Cardiac septum (tissue), 1 donor: ENCODE data around the gene ANKRD62. TPM values are rescaled to one million over a fixed set of nuclear protein-coding genes. Genes with fewer than 3 reads are reported as not detected.

Experiments
- DNase-seq: peaks from one replicate; pipeline ENCODE4 v3.0.0-alpha.2; 2020; ENCODE audit warnings: low spot score
- intact Hi-C: fragments of 100-400 bp; cut with DNase I; formaldehyde crosslinking; loops from one replicate; pipeline ENCODE4 v1.14.0; 2022
- long read RNA-seq: library from polyadenylated mRNA; unstranded; transcript quantifications from one replicate; pipeline ENCODE4 v2.0.0, GENCODE V29; 2021
- total RNA-seq: library from RNA; stranded (reverse); fragmentation: NEBNext Ultra II Directional; extraction: Animal tissue kit (Norgen Biotek cat#: 25700); gene quantifications from one replicate; pipeline ENCODE4 v1.2.1, GENCODE V29; 2021
- donor health status: DM: no; HTN: no; CAD: no.

ANKRD62 gene
- not detected for total RNA-seq
- long read RNA-seq = 0 reads

GRCh38 chr18:12093520-12094257 is at the start of gene ANKRD62:
Gene ANKRD62 (plus strand): TSS chr18:12093843. CDS start chr18:12094018, 175 bp downstream.
- intact Hi-C loops = loop anchor here (10.0 kb wide), 1 partner anchor 151 kb away; no protein-coding TSS in a partner anchor
- DNase-seq = no peak

DNA sequence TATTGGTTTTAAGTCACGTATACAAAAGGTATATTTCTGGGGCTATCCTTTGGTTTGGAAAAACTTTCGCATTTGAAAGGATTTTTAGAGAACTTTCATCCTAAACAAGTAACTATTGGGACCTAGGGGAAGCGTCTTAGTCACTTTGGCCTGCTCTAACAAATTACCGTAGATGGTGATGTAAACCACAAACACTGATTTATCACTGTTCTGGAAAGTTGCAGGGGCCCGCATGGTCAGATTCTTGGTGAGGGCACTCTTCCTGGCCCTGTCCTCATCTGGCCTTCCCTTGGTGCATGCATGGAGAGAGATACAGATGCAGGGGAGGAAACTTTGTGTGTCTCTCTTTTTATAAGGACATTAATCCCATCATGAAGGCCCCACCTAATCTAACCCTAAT is 49.1 kb upstream of the ANKRD62 start:
- intact Hi-C loops = no loop called here
- DNase-seq = no peak

DNA sequence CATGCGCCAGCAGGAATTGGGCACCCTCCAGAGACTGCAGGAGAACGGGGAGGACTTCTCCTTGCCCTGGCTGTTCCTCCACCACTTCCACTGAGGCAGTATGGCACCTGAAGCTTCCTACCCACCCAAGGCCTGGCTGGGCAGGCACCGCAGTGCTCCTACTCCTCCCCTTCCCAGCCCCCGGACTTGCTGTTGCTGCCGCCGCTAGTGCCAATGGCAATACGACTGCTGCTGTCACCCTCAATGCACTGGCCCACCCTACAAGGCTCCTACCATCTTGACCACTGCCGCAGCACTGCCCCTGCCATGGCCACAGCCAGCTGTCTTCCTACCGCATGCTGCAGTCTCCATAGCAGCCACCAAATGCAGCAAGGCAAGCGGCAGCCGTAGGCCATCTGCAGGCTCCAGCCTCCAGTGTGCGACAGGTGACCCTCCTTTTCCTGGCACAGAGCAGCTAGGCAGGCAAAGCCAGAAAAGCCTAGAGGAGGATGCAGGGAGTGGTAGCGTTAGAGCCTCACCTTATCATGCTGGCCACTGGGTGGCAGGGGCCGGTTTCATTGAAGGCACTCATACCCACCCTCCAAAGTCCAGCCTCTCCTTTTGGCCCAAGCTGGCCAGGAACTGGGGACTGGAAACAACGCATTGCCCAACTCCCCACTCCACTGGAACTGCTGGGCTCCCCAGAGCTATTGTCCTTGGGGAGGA is 47.4 kb upstream of the ANKRD62 start:
- DNase-seq = no peak
- intact Hi-C loops = no loop called here

GRCh38 chr18:12046751-12047335 is 46.8 kb upstream of the ANKRD62 start:
- no peak for DNase-seq
- intact Hi-C loops = no loop called here

DNA sequence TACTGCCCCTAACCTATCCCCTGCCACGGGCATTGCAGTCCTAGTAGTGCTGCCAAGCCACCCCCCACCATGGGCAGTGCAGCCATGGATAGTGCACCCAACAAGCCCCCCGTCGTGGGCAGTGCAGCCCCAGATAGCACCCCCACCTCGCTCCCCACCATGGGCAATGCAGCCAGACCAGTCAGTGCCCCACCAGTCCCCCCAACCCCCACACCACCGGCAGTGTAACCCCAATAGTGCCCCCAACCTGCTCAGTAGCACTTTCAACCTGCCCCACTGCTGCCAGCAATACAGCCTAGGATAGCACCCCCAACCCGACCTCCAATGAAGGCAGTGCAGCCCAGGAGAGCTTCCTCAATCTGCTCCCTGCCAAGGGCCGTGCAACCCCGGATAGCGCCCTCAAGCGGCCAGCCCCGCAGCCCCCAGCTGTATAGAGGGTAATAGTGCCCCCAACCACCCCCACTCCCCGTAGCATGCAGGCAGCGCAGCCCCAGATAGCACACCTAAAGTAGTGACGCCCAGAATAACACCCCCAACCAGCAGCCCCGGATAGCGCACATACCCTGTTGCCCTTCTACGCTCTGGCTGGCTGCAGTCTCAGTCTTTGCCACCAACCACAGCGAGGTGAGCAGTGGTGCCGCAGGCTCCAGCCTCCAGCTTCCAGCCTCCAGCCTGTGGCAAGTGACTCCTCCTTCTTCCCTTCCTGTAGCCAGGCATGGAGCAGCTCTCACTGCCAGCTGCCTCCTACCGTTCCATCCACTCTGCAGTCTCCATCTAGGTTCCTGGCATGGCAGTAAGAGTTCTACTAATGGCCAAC is 45.4 kb upstream of the ANKRD62 start:
- intact Hi-C loops = no loop called here
- no peak for DNase-seq

DNA sequence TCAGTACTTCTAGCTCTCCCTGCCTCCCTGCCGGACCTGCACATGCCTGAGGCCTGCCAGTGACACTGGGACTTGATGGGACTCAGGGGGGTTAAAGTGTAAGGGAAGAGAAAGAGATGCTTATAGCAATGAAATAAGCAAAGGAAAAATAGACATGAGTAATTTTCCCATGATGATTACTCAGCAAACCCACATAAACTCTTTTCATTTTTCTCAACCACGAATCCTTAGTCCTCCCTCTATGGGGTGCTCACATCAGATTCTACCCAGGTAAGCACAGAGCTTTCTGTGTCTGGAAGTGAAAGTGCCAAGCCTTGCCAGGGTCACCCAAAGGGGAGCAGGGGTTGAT is 44.8 kb upstream of the ANKRD62 start:
- intact Hi-C loops = no loop called here
- no peak for DNase-seq

DNA sequence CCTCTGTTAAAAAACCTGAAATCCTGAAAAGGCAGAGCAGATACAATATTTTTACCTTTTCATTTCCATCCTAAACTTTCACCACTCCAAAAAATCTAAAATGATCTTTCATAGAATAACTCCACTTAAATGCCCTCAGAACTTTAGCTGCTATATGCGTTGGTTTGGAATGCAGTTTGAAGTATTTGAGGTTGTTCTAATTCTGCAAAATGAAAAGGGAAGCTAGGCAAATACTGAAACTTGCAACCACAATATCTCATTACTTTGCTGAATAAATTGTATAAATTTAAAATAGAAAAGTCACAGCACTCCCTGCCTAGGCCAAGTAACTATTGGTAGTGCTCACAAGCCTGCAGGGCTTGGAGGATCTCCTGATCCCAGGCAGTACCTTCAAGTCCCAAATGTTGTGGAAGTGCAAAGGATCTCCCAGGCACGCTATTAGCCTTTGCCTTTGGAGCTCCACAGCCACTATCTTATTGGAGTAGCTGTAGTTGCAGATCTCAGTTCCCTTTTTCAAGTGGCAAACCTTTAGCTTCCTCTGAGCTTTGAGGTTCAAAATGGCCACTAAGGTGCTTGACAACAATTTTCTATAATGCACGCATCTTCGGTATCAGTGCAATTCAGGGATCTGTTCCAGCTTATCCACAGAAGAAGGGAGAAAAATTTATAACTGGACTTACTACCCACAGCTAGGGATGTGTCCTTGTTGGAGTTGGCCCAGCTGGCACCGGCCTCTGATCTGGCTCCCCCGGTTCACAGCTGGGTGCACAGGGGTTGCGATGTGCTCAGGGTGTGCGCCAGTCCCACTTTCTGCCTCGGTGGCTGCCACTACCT is 43.4 kb upstream of the ANKRD62 start:
- intact Hi-C loops = no loop called here

DNA sequence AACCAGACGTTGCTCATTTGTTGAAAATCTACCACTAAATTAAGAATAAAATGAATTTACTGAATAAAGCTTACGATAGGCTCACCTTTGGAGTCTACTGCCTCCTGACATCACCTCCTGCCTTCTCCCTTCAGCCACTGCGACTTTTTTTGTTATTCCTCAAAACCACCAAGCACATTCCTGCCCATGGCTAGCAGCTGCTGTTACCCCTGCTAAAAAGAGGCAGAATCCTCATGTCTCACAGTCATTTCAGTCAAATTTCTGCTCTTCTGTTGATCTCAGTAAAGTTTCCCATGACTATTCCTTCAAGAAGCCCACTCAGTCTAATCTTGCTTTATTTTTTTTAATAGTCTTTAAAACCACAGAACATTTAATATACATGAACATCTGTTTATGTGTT is 40.8 kb upstream of the ANKRD62 start:
- intact Hi-C loops = no loop called here

More for the DNA sequence above, 43.4 kb upstream of the ANKRD62 start:
- no peak for DNase-seq

DNA sequence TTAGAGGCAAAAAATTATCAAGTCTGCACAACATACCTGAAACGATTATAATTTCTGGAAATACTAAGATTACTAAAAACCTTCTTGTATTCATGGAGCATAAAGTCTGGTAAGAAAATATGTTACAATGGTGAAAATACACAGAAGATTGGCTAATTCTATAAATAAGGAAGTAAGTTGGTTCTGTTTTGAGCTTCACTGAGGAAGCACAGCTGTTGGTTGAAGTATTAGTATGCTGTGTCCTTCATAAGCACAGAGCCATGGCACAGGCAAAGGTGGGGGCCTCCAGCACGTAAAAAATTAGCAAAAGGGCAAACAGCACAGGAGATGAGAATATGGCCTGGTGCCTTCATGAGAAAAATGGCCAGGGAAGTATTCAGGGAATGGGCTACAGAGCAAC is 40.4 kb upstream of the ANKRD62 start:
- no peak for DNase-seq
- intact Hi-C loops = no loop called here

More for the DNA sequence above, 40.8 kb upstream of the ANKRD62 start:
- no peak for DNase-seq

DNA sequence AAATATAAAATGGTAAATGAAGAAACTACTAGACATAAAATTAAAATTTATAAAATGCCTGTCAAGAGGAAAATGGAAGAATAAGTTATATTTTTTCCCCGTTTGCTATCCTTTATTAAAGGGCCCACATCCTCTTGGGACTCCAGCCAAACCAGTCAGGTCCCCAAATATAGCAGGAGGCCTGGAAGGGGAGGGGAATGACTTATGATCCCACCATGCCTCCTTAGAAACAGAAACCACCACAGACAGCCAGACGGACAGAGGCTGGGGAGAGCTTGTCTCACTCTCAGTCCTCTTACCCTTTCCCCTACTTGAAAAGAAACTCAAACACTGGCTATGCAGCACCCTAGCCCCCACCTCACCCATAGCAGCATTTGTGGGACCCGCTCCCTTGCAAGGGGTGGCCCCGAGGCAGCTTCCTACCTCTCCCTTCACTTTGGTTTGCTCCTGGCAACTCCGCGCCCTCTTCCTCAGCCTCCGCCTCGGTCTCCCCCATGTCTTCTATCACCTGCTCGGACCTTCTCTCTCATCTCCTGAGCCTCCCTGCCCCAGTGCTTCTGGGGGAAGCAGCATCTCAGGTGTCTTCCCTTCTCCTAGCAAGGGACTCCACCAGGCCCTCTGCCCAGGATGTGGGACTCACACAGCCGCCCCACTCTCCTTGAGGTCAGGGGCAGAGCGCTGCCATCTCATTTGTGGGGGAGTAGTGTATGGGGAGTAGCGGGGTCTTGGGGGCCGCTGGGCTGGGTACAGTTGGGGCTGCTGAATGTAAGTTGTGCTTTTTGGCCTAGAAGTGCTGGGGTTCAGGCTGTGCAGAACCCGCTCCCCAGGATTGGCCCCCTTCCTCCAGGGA is 37.4 kb upstream of the ANKRD62 start:
- intact Hi-C loops = no loop called here
- DNase-seq = no peak

- intact Hi-C loops = no loop called here
- DNase-seq = no peak
Observed at GRCh38 chr18:12056884-12057402, 36.7 kb upstream of the ANKRD62 start.

DNA sequence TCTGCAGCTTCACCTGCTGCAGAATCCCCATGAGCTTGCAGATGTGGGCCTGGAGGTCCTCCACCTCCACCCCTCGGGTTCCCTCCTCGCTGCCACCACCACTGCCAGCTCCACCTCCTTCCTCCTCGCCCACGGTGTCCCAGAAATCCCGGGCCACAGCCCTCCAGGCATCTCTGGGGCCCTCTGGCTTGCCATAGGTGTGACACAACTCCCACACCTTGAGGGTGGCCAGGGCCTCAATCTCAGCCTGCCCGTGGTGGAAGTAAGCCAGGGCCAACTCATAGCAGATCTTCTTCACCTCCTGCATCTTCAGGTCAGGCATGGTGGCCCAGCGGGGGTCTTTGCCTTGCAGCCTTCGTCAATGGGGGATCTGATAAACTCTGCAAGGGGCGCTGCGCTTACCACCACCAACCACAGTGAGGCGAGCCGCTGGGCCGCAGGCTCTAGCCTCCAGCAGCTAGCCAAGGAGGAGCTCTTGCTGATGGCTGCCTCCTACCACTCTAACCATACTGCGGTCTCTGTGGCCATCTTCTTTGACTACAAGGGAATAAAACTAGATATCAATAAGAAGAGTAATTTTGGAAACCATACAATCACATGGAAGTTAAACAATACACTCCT is 36.1 kb upstream of the ANKRD62 start:
- intact Hi-C loops = no loop called here
- no peak for DNase-seq

DNA sequence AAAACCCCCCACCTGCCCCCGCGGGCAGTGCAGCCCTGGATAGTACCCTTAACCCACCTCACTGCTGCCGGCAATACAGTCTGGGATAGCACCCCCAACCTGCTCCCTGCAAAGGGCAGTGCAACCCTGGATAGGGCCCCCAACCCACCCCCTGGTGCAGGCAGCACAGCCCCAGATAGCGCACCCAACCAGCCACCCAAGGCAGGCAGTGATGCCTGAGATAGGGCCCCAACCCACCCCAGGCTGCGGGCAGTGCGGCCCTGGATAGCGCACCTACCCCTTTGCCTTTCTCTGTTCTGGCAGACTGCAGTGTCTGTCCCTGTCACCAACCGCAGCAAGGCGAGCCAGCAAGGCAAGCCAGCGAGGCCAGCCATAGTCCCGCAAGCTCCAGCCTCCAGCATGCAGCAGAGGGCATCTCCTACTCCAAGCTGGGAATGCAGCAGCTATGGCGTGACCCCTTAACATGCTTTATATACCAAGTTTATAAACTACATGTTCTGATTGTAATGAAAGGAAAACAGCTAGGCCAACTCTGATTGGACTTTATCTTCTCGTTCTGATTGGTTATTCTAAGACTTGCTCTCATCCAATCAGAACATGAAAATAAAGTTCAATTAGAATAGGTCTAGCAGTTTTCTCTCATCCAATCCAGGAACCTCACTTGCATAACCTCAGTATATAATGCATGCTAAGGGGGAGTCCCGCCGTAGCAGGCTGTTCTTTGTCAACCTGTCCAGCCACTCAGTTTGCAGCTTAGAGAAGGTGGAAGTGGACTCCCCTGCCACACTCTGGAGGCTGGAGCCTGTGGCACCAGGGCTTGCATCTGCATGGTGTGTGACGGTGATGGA is 34.1 kb upstream of the ANKRD62 start:
- intact Hi-C loops = no loop called here
- no peak for DNase-seq

- DNase-seq = no peak
- intact Hi-C loops = no loop called here
Observed at GRCh38 chr18:12060182-12060870, 33.3 kb upstream of the ANKRD62 start.

DNA sequence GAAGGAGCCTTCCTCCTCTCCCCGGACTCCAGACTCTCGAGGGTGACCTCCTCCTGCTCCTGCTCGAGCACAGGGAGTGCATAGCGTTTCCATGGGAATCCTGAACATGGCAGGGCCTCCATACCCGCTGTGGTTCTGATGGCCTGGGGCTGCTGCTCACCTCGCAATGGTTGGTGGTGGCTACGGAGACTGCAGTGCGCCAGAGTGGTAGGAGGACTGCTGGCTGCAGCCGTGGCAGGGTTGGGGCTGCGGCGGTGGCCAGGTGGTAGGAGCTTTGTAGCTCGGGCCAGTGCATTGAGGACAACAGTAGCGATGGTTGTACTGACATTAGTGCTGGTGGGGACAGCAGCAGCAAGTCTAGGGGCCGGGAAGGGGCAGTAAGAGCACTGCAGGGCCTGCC is 32.0 kb upstream of the ANKRD62 start:
- intact Hi-C loops = no loop called here
- DNase-seq = no peak

GRCh38 chr18:12062974-12063373 is 30.7 kb upstream of the ANKRD62 start:
- intact Hi-C loops = no loop called here
- no peak for DNase-seq
